DND-41 (cell line): ENCODE results near the gene AOPEP.

ENCODE experiments used
- ATAC-seq: fragments of 200-7000 bp; cut with Tn5 transposase; 3 replicates; pipeline ENCODE4 v1.9.1; 2021; ENCODE audit warnings: low read depth; ENCODE audit not compliant: insufficient read depth
- DNase-seq: peaks from one replicate; pipeline ENCODE4 v3.0.0-alpha.2; 2020
- H2AFZ ChIP-seq: 2 replicates; pipeline ENCODE4 v1.6.0; 2012; ENCODE audit warnings: low read depth, low read length
- H3K27ac ChIP-seq: 2 replicates; pipeline ENCODE4 v1.5.1; 2012; ENCODE audit warnings: low read length, inconsistent platforms
- H3K27me3 ChIP-seq: fragments of 200-600 bp; sonication (generic); 2 replicates; pipeline ENCODE4 v1.6.0; 2012; ENCODE audit warnings: low read length, mild to moderate bottlenecking, inconsistent platforms; ENCODE audit not compliant: insufficient read depth, poor library complexity
- H3K36me3 ChIP-seq: 2 replicates; pipeline ENCODE4 v1.5.1; 2012; ENCODE audit warnings: low read length, inconsistent platforms; ENCODE audit not compliant: insufficient read depth
- H3K4me1 ChIP-seq: 2 replicates; pipeline ENCODE4 v1.5.1; 2012; ENCODE audit warnings: mild to moderate bottlenecking, low read length; ENCODE audit not compliant: insufficient read depth
- H3K4me2 ChIP-seq: 2 replicates; pipeline ENCODE4 v1.6.0; 2012; ENCODE audit warnings: mild to moderate bottlenecking, moderate library complexity, low read length, inconsistent platforms; ENCODE audit not compliant: insufficient read depth
- H3K4me3 ChIP-seq, 2 experiments: fragments of 200-600 bp in 1 of 2; shearing (Covaris generic) in 1 of 2; 2 replicates each; pipeline ENCODE4 v1.5.1; 2012 to 2016; ENCODE audit warnings: inconsistent platforms in 2 of 2, low read length in 2 of 2, mild to moderate bottlenecking in 2 of 2, low read depth in 1 of 2, moderate library complexity in 1 of 2
- H3K79me2 ChIP-seq: 2 replicates; pipeline ENCODE4 v1.6.0; 2012; ENCODE audit warnings: low read length, inconsistent platforms; ENCODE audit not compliant: insufficient read depth
- H3K9ac ChIP-seq: 2 replicates; pipeline ENCODE4 v1.6.0; 2012; ENCODE audit warnings: low read depth, mild to moderate bottlenecking, inconsistent platforms, low read length, moderate library complexity
- H3K9me3 ChIP-seq: 2 replicates; pipeline ENCODE4 v1.5.1; 2012; ENCODE audit warnings: low read length, moderate library complexity, mild to moderate bottlenecking, inconsistent platforms; ENCODE audit not compliant: insufficient read depth, severe bottlenecking
- H4K20me1 ChIP-seq: 2 replicates; pipeline ENCODE4 v1.6.0; 2012; ENCODE audit warnings: low read length; ENCODE audit not compliant: insufficient read depth
- CTCF ChIP-seq: IDR thresholded peaks from 2 replicates; pipeline ENCODE4 v1.5.1; 2012; ENCODE audit warnings: borderline replicate concordance, low read length, moderate library complexity, mild to moderate bottlenecking; ENCODE audit not compliant: poor library complexity, severe bottlenecking; ENCODE audit errors: extremely low read depth
- EZH2 ChIP-seq: IDR thresholded peaks from 3 replicates; pipeline ENCODE4 v1.6.1; 2012; ENCODE audit warnings: borderline replicate concordance, low read depth, mild to moderate bottlenecking, moderate library complexity, low read length, inconsistent platforms; ENCODE audit not compliant: severe bottlenecking

Gene AOPEP

GRCh38 chr9:94908583-94909249 is 182.2 kb downstream of the AOPEP start:
- Histone ChIP-seq H3K4me3 (no peak overlapping the region), H3K27ac (no peak overlapping the region), H4K20me1 (no peaks in the 10 kb centered on the region), H3K9me3 (no peaks in the 10 kb centered on the region), H3K4me2 (no peak overlapping the region), H3K4me1 (no peaks in the 10 kb centered on the region), H3K9ac (no peak overlapping the region), H3K27me3 (no peaks in the 10 kb centered on the region), H3K36me3 (no peaks in the 10 kb centered on the region), H3K79me2 (no peaks in the 10 kb centered on the region), H2AFZ (no peak overlapping the region)
- TF ChIP-seq CTCF, result no peak
- no peak for TF ChIP-seq EZH2
- ATAC-seq (no peak), DNase-seq (no peak)

- H3K27me3 ChIP-seq, result no peaks in the 10 kb centered on the region
- no peaks in the 10 kb centered on the region for H3K4me1 ChIP-seq
- no peaks in the 10 kb centered on the region for H4K20me1 ChIP-seq
- no peak overlapping the region for H3K4me2 ChIP-seq
- H2AFZ ChIP-seq, result no peak overlapping the region
- H3K79me2 ChIP-seq, result no peaks in the 10 kb centered on the region
- ATAC-seq (no peak), DNase-seq (no peak)
- no peaks in the 10 kb centered on the region for H3K36me3 ChIP-seq
- no peak overlapping the region for H3K4me3 ChIP-seq
- TF ChIP-seq CTCF, result no peak
- TF ChIP-seq EZH2, result no peak
- H3K9ac ChIP-seq, result no peak overlapping the region
- H3K9me3 ChIP-seq, result no peaks in the 10 kb centered on the region
- H3K27ac ChIP-seq, result no peak overlapping the region
Measured at GRCh38 chr9:94909250-94909894, 182.9 kb downstream of the AOPEP start.

GRCh38 chr9:94909965-94910730 is 183.6 kb downstream of the AOPEP start:
- Histone ChIP-seq H3K4me3 (no peak overlapping the region), H2AFZ (no peak overlapping the region), H3K27ac (no peak overlapping the region), H4K20me1 (no peaks in the 10 kb centered on the region), H3K27me3 (no peaks in the 10 kb centered on the region), H3K9ac (no peak overlapping the region), H3K9me3 (no peaks in the 10 kb centered on the region), H3K36me3 (no peaks in the 10 kb centered on the region), H3K4me2 (no peak overlapping the region), H3K79me2 (no peaks in the 10 kb centered on the region), H3K4me1 (no peaks in the 10 kb centered on the region)
- TF ChIP-seq CTCF (no peak), EZH2 (no peak)
- ATAC-seq, result no peak
- DNase-seq, result no peak
